HCT116 (cell line): ENCODE data around the gene ELP5.

Experiments
- EZH2 ChIP-seq: fragments of 200-600 bp; sonication (generic); IDR thresholded peaks from 2 replicates; pipeline ENCODE4 v1.6.1; 2017; ENCODE audit warnings: antibody characterized with exemption, mixed run types
- POLR2A ChIP-seq: IDR thresholded peaks from 2 replicates; pipeline ENCODE4 v1.7.0; 2011; ENCODE audit warnings: borderline replicate concordance; ENCODE audit not compliant: insufficient read depth, insufficient read length; ENCODE audit errors: extremely low read depth
- RAD21 ChIP-seq: IDR thresholded peaks from 2 replicates; pipeline ENCODE4 v1.6.1; 2012; ENCODE audit warnings: low read depth, mild to moderate bottlenecking
- SP1 ChIP-seq: IDR thresholded peaks from 2 replicates; pipeline ENCODE4 v1.6.1; 2012; ENCODE audit warnings: low read depth
- ZFX ChIP-seq: fragments of 450-650 bp; IDR thresholded peaks from 2 replicates; pipeline ENCODE4 v1.6.1; 2017
- ZNF274 ChIP-seq: fragments of 200-500 bp; sonication (Bioruptor generic); IDR thresholded peaks from 2 replicates; pipeline ENCODE4 v1.6.1; 2014; ENCODE audit warnings: mild to moderate bottlenecking, low read depth, low read length, inconsistent platforms
- TF ChIP-seq, protein P1 (sequence below), 3 experiments: fragments of 200-600 bp in 1 of 3; sonication (generic) in 1 of 3; IDR thresholded peaks in 2 of 3; conservative IDR thresholded peaks in 1 of 3; 2 replicates each; pipeline ENCODE4 v1.5.1; 2012 to 2017; ENCODE audit warnings: low read depth in 2 of 3, low read length in 2 of 3, antibody characterized with exemption in 1 of 3, borderline replicate concordance in 1 of 3, control low read depth in 1 of 3, mild to moderate bottlenecking in 1 of 3, mixed read lengths in 1 of 3, mixed run types in 1 of 3, moderate library complexity in 1 of 3; ENCODE audit not compliant: insufficient read depth in 1 of 3
- TF ChIP-seq, protein P2 (sequence below): IDR thresholded peaks from 2 replicates; pipeline ENCODE4 v1.6.1; 2012

DNA sequence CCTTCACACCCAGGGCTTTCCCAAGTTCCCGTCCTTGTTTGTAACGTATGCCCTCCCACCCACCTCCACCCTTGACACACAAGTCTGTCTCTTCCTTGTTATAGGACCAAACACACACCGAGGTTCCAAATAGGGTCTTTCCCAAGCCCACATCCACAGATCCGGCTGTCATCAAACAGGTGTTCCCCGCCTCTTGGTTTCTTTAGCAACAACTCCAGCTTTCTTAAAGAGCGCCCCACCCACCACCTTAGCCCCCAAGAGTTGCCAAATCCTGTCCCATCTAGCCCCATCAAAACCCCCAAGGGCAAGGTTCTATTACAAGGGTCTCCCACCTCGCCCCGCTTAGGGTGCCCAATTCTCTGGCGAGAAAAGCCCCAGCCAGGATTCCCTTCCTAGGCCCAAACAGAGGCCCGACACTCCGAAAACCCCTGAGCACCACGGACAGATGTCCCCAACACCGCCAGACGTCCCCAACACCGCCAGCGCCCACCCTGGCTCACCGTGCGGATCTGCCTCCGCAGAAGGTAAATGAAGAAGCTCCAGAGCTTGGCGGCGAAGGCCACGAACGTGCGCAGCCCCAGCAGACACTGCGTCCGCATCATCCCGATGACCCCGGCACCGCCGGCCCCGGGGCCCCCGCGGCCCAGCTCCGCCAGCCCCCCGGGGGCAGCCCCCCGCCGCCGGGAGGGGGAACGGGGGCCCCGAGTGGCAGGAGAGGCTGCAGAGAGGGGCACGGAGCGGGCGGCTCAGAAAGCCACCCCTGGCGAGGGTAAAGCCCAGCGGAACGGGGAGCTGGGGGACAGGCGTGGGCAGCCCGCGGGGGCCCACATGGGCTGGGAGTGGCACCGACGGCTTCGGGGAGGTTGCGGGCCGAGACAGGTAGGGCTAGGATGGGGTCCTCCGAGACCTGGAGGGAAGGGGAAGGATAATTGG lies 1.1 kb upstream of the ELP5 start:
- TF ChIP-seq EZH2 = no peak
- TF ChIP-seq, protein P1, sequence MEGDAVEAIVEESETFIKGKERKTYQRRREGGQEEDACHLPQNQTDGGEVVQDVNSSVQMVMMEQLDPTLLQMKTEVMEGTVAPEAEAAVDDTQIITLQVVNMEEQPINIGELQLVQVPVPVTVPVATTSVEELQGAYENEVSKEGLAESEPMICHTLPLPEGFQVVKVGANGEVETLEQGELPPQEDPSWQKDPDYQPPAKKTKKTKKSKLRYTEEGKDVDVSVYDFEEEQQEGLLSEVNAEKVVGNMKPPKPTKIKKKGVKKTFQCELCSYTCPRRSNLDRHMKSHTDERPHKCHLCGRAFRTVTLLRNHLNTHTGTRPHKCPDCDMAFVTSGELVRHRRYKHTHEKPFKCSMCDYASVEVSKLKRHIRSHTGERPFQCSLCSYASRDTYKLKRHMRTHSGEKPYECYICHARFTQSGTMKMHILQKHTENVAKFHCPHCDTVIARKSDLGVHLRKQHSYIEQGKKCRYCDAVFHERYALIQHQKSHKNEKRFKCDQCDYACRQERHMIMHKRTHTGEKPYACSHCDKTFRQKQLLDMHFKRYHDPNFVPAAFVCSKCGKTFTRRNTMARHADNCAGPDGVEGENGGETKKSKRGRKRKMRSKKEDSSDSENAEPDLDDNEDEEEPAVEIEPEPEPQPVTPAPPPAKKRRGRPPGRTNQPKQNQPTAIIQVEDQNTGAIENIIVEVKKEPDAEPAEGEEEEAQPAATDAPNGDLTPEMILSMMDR (IDR thresholded peaks at IDR 0.05 in 2 of 3, conservative IDR thresholded peaks at IDR 0.05 in 1 of 3; ENCODE audit: borderline replicate concordance in 1 of 3, insufficient read depth in 1 of 3, low read depth in 2 of 3, low read length in 2 of 3) = no peak
- TF ChIP-seq RAD21 = no peak
- TF ChIP-seq SP1 = no peak
- TF ChIP-seq, protein P2, sequence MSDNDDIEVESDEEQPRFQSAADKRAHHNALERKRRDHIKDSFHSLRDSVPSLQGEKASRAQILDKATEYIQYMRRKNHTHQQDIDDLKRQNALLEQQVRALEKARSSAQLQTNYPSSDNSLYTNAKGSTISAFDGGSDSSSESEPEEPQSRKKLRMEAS = no peak
- no peak for TF ChIP-seq ZNF274
- peak; percentile 43 for TF ChIP-seq ZFX
- no peak for TF ChIP-seq POLR2A
